ENCODE data around the gene COL25A1.

The COL25A1 gene

DNA sequence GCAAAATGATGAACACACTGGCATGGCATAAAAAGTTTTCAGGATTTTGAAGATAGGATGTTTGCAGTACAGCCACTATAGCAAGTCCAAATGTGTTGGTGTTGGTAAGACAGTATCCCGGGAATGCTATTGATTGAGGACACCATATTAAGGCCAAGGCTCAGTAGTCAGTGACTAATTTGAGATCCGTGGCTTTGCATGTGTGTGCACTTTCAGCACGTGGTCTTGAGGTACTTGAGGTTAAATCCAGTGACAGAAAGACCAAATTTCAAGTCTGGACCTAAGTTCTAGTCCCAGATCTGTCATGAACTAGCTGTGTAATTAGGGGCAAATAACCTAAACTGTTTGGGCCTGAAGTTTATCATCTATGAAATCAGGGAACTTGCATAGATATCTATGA lies 463.1 kb downstream of the COL25A1 start:
- DNase-seq, result no peak
- H3K4me3 ChIP-seq (ENCODE audit: control insufficient read depth in 1 of 7, extremely low read depth in 1 of 7, insufficient read depth in 4 of 7, low read depth in 2 of 7, low read length in 6 of 7), result no peak overlapping the region
- ChIA-PET POLR2A (no interaction called here), CTCF (no interaction called here)
- H3K4me1 ChIP-seq (ENCODE audit: control extremely low read depth in 1 of 4, control insufficient read depth in 4 of 4, insufficient read depth in 4 of 4, low read length in 3 of 4), result no peaks in the 10 kb centered on the region
- H3K9me3 ChIP-seq (ENCODE audit: control extremely low read depth in 1 of 5, control insufficient read depth in 4 of 5, insufficient read depth in 2 of 5, low read depth in 1 of 5, low read length in 4 of 5), result no peaks in the 10 kb centered on the region
- 95% methylated on average over 3 of the region's 3 CpGs for WGBS (ENCODE audit: insufficient coverage)
- H3K27ac ChIP-seq (ENCODE audit: insufficient read depth in 1 of 2, low read depth in 1 of 2, low read length in 2 of 2, poor library complexity in 1 of 2, severe bottlenecking in 2 of 2), result no peak overlapping the region
- H3K27me3 ChIP-seq (replicated peaks in 2 of 5; ENCODE audit: control insufficient read depth in 4 of 5, insufficient read depth in 5 of 5, low read length in 4 of 5), result peaks cover 0 to 2% (median 0%) of the 10 kb centered on the region in 5 experiments
- H3K36me3 ChIP-seq (ENCODE audit: control insufficient read depth in 4 of 4, insufficient read depth in 4 of 4, low read length in 3 of 4), result no peaks in the 10 kb centered on the region

DNA sequence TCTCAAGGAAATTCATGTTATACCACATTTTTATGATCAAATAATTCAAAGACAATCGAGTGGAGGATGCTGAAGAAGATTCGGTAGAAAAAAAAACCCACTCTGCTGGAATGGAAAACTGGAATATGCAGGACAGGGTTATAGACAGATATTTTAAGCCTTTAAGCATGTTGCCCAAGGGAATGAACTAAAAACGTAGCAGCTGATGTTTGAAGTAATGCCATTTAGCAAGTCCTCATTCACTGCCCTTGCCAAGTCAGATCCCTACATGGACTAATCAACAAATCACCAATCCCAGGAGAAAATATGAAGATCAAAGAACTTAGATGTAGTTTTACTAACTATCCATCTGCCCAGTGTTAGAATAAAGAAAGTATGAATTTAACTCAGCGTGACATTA lies 464.0 kb downstream of the COL25A1 start:
- no peaks in the 10 kb centered on the region for H3K36me3 ChIP-seq (ENCODE audit: control insufficient read depth in 4 of 4, insufficient read depth in 4 of 4, low read length in 3 of 4)
- H3K27me3 ChIP-seq (replicated peaks in 2 of 5; ENCODE audit: control insufficient read depth in 4 of 5, insufficient read depth in 5 of 5, low read length in 4 of 5), result peaks cover 0 to 8% (median 4%) of the 10 kb centered on the region in 5 experiments
- no peak overlapping the region for H3K4me3 ChIP-seq (ENCODE audit: control insufficient read depth in 1 of 7, extremely low read depth in 1 of 7, insufficient read depth in 4 of 7, low read depth in 2 of 7, low read length in 6 of 7)
- DNase-seq, result no peak
- H3K9me3 ChIP-seq (ENCODE audit: control extremely low read depth in 1 of 5, control insufficient read depth in 4 of 5, insufficient read depth in 2 of 5, low read depth in 1 of 5, low read length in 4 of 5), result no peaks in the 10 kb centered on the region
- H3K4me1 ChIP-seq (ENCODE audit: control extremely low read depth in 1 of 4, control insufficient read depth in 4 of 4, insufficient read depth in 4 of 4, low read length in 3 of 4), result no peaks in the 10 kb centered on the region
- WGBS (ENCODE audit: insufficient coverage), result 94% methylated on average over 2 of the region's 4 CpGs
- H3K27ac ChIP-seq (ENCODE audit: insufficient read depth in 1 of 2, low read depth in 1 of 2, low read length in 2 of 2, poor library complexity in 1 of 2, severe bottlenecking in 2 of 2), result no peak overlapping the region
- ChIA-PET POLR2A (no interaction called here), CTCF (interaction anchor here (2.5 kb wide), 1 partner anchor 455 kb away, joined by 8 read pairs; no protein-coding TSS in a partner anchor)

DNA sequence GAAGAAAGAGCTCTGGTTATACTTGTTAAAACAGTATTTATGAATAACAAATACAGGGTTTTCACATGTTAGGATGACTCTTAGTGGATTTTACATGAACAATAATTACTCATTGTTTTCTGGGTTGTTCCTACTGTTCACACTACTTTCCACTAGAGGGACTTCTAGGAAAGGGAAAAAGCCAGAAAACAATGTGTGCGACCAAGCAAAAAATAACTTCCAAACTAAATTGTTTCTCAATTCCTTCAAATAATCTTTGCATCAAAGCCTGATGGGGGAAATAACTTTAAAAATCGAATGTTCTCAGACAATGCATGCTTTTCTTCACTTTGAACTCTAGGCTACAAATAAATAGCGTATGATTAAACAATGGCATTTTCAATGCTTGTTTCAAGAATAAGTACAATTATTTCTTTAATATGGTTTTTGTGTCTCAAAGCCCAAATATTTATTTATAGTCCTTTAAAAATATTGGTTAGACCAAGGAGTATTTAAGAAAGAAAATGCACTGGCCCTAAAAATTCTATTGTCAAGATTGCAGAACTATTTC lies 467.5 kb downstream of the COL25A1 start:
- peaks cover 0 to 33% (median 13%) of the 10 kb centered on the region in 5 experiments for H3K27me3 ChIP-seq (replicated peaks in 2 of 5; ENCODE audit: control insufficient read depth in 4 of 5, insufficient read depth in 5 of 5, low read length in 4 of 5)
- no CpG with 5 or more reads among the region's 3 CpGs for WGBS (ENCODE audit: insufficient coverage)
- no peak overlapping the region for H3K4me3 ChIP-seq (ENCODE audit: control insufficient read depth in 1 of 7, extremely low read depth in 1 of 7, insufficient read depth in 4 of 7, low read depth in 2 of 7, low read length in 6 of 7)
- H3K27ac ChIP-seq (ENCODE audit: insufficient read depth in 1 of 2, low read depth in 1 of 2, low read length in 2 of 2, poor library complexity in 1 of 2, severe bottlenecking in 2 of 2), result no peak overlapping the region
- CTCF ChIA-PET, result interaction anchor here (0.9 to 2.5 kb wide), 8 partner anchors 287 to 578 kb away, joined by 3 to 20 read pairs (median 3); no protein-coding TSS in a partner anchor
- H3K36me3 ChIP-seq (ENCODE audit: control insufficient read depth in 4 of 4, insufficient read depth in 4 of 4, low read length in 3 of 4), result no peaks in the 10 kb centered on the region
- peak; percentile 29 to 64 (median 58) for DNase-seq
- POLR2A ChIA-PET, result no interaction called here
- H3K9me3 ChIP-seq (ENCODE audit: control extremely low read depth in 1 of 5, control insufficient read depth in 4 of 5, insufficient read depth in 2 of 5, low read depth in 1 of 5, low read length in 4 of 5), result no peaks in the 10 kb centered on the region
- H3K4me1 ChIP-seq (ENCODE audit: control extremely low read depth in 1 of 4, control insufficient read depth in 4 of 4, insufficient read depth in 4 of 4, low read length in 3 of 4), result no peaks in the 10 kb centered on the region

DNA sequence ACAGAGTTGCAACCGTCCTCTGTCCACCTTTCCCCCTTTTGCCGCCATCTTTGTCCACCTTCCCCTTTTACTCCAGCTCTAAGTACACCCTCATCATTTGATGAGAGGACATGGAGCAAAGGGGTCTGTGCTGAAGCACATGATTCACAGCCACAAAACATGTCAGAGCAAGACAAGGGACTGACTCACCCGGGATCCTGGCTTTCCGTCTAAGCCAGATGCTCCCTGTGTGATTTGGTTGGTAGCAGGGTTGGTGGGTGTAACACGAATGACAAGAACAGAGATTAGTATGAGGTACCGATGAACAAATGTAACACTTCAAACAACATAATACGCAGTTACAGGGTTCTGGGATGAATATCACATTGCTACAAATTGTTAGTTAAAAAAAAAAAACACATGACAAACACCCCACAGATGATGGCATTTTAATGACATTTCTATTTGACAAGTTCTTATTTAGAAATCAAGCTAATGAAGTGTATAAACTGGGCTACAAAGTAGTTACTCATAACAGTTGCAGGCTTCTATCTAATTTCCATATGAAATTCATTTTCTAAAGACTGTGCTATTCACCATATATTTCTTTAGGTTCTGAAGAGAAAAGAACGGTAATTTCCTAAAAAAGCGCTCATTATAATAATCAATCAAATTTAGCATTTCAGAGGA lies 468.2 kb downstream of the COL25A1 start:
- no peaks in the 10 kb centered on the region for H3K4me1 ChIP-seq (ENCODE audit: control extremely low read depth in 1 of 4, control insufficient read depth in 4 of 4, insufficient read depth in 4 of 4, low read length in 3 of 4)
- DNase-seq, result no peak
- H3K27ac ChIP-seq (ENCODE audit: insufficient read depth in 1 of 2, low read depth in 1 of 2, low read length in 2 of 2, poor library complexity in 1 of 2, severe bottlenecking in 2 of 2), result no peak overlapping the region
- ChIA-PET CTCF (interaction anchor here (0.9 to 2.5 kb wide), 11 partner anchors 72 to 579 kb away, joined by 3 to 20 read pairs (median 3); no protein-coding TSS in a partner anchor), POLR2A (no interaction called here)
- no CpG with 5 or more reads among the region's 9 CpGs for WGBS (ENCODE audit: insufficient coverage)
- no peaks in the 10 kb centered on the region for H3K9me3 ChIP-seq (ENCODE audit: control extremely low read depth in 1 of 5, control insufficient read depth in 4 of 5, insufficient read depth in 2 of 5, low read depth in 1 of 5, low read length in 4 of 5)
- no peaks in the 10 kb centered on the region for H3K36me3 ChIP-seq (ENCODE audit: control insufficient read depth in 4 of 4, insufficient read depth in 4 of 4, low read length in 3 of 4)
- peaks cover 0 to 40% (median 20%) of the 10 kb centered on the region in 5 experiments for H3K27me3 ChIP-seq (replicated peaks in 2 of 5; ENCODE audit: control insufficient read depth in 4 of 5, insufficient read depth in 5 of 5, low read length in 4 of 5)
- no peak overlapping the region for H3K4me3 ChIP-seq (ENCODE audit: control insufficient read depth in 1 of 7, extremely low read depth in 1 of 7, insufficient read depth in 4 of 7, low read depth in 2 of 7, low read length in 6 of 7)

DNA sequence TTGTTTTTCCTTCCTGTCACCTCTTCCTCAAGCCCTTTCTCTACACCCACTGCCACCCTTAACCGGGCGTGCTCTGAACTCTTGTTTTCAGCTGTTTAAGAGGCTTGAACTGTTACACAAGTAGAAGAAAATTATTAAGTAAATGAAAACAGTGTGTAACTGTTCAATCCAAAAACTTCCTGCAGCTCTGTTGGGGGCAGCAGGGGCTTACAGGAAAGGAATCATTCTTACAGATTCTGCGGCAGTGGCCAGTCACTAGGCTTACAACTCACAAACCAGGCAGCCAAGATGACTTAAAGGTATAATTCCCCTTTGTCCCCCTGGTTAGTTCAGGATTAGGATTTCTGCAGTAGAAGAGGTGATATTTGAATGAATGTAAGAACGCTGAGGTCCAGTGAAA lies 469.4 kb downstream of the COL25A1 start:
- ChIA-PET CTCF (interaction anchor here (0.9 to 2.5 kb wide), 7 partner anchors 73 to 578 kb away, joined by 3 to 20 read pairs (median 6); no protein-coding TSS in a partner anchor), POLR2A (no interaction called here)
- Histone ChIP-seq H3K4me1 (ENCODE audit: control extremely low read depth in 1 of 4, control insufficient read depth in 4 of 4, insufficient read depth in 4 of 4, low read length in 3 of 4) (no peaks in the 10 kb centered on the region), H3K27ac (ENCODE audit: insufficient read depth in 1 of 2, low read depth in 1 of 2, low read length in 2 of 2, poor library complexity in 1 of 2, severe bottlenecking in 2 of 2) (no peak overlapping the region), H3K9me3 (ENCODE audit: control extremely low read depth in 1 of 5, control insufficient read depth in 4 of 5, insufficient read depth in 2 of 5, low read depth in 1 of 5, low read length in 4 of 5) (no peaks in the 10 kb centered on the region), H3K27me3 (replicated peaks in 2 of 5; ENCODE audit: control insufficient read depth in 4 of 5, insufficient read depth in 5 of 5, low read length in 4 of 5) (peaks cover 0 to 45% (median 26%) of the 10 kb centered on the region in 5 experiments), H3K36me3 (ENCODE audit: control insufficient read depth in 4 of 4, insufficient read depth in 4 of 4, low read length in 3 of 4) (no peaks in the 10 kb centered on the region), H3K4me3 (ENCODE audit: control insufficient read depth in 1 of 7, extremely low read depth in 1 of 7, insufficient read depth in 4 of 7, low read depth in 2 of 7, low read length in 6 of 7) (no peak overlapping the region)
- no peak for DNase-seq
- no CpG with 5 or more reads among the region's 4 CpGs for WGBS (ENCODE audit: insufficient coverage)

DNA sequence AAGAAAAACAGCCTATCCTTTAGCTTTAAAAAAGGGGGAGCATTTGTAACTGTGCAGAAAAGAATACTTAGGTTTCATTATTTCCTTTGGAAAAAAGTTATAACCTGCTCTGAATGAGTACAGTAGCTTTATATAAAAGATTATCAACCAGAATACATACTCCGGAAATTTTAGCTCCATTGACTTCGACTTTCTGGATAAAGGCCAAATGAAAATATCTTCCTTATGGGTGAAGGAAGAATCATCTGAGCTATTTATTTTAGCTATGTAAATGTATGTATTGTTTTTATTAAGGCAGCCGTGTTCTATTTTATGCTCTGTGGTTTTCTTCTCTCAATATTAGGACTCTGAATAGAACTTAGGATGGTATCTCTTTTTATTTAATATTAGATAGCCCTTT lies 470.6 kb downstream of the COL25A1 start:
- Histone ChIP-seq H3K4me3 (ENCODE audit: control insufficient read depth in 1 of 7, extremely low read depth in 1 of 7, insufficient read depth in 4 of 7, low read depth in 2 of 7, low read length in 6 of 7) (no peak overlapping the region), H3K9me3 (ENCODE audit: control extremely low read depth in 1 of 5, control insufficient read depth in 4 of 5, insufficient read depth in 2 of 5, low read depth in 1 of 5, low read length in 4 of 5) (no peaks in the 10 kb centered on the region), H3K27me3 (replicated peaks in 2 of 5; ENCODE audit: control insufficient read depth in 4 of 5, insufficient read depth in 5 of 5, low read length in 4 of 5) (peaks cover 0 to 50% (median 30%) of the 10 kb centered on the region in 5 experiments), H3K36me3 (ENCODE audit: control insufficient read depth in 4 of 4, insufficient read depth in 4 of 4, low read length in 3 of 4) (no peaks in the 10 kb centered on the region), H3K4me1 (ENCODE audit: control extremely low read depth in 1 of 4, control insufficient read depth in 4 of 4, insufficient read depth in 4 of 4, low read length in 3 of 4) (no peaks in the 10 kb centered on the region), H3K27ac (ENCODE audit: insufficient read depth in 1 of 2, low read depth in 1 of 2, low read length in 2 of 2, poor library complexity in 1 of 2, severe bottlenecking in 2 of 2) (no peak overlapping the region)
- DNase-seq, result no peak
- WGBS (ENCODE audit: insufficient coverage), result no CpG with 5 or more reads among the region's 3 CpGs
- POLR2A ChIA-PET, result no interaction called here
- CTCF ChIA-PET, result interaction anchor here (1.0 kb wide), 1 partner anchor 574 kb away, joined by 3 read pairs; no protein-coding TSS in a partner anchor

DNA sequence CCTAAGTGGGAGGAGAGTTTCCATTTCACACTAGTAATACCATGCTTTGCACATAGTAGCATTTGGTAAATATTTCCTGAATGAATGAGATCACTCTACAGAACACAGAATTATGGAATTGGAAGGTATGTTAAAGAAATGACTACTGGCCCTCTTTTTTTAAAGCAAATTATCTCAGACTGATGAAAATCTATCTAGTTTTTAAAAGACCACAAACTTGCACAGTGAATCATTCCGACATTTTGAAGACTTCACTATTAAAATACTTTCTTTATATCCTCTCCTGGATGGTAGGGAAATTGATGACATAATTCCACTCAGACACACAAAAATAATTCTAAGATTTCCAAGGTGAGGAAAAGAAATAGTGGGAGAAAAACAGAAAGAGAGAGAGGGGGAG lies 471.2 kb downstream of the COL25A1 start:
- Histone ChIP-seq H3K27ac (ENCODE audit: insufficient read depth in 1 of 2, low read depth in 1 of 2, low read length in 2 of 2, poor library complexity in 1 of 2, severe bottlenecking in 2 of 2) (no peak overlapping the region), H3K9me3 (ENCODE audit: control extremely low read depth in 1 of 5, control insufficient read depth in 4 of 5, insufficient read depth in 2 of 5, low read depth in 1 of 5, low read length in 4 of 5) (no peaks in the 10 kb centered on the region), H3K4me1 (ENCODE audit: control extremely low read depth in 1 of 4, control insufficient read depth in 4 of 4, insufficient read depth in 4 of 4, low read length in 3 of 4) (no peaks in the 10 kb centered on the region), H3K4me3 (ENCODE audit: control insufficient read depth in 1 of 7, extremely low read depth in 1 of 7, insufficient read depth in 4 of 7, low read depth in 2 of 7, low read length in 6 of 7) (no peak overlapping the region), H3K36me3 (ENCODE audit: control insufficient read depth in 4 of 4, insufficient read depth in 4 of 4, low read length in 3 of 4) (no peaks in the 10 kb centered on the region), H3K27me3 (replicated peaks in 2 of 5; ENCODE audit: control insufficient read depth in 4 of 5, insufficient read depth in 5 of 5, low read length in 4 of 5) (peaks cover 0 to 53% (median 32%) of the 10 kb centered on the region in 5 experiments)
- no peak for DNase-seq
- POLR2A ChIA-PET, result no interaction called here
- WGBS (ENCODE audit: insufficient coverage), result no CpG with 5 or more reads among the region's 1 CpG
- CTCF ChIA-PET, result interaction anchor here (1.0 kb wide), 1 partner anchor 575 kb away, joined by 3 read pairs; no protein-coding TSS in a partner anchor

All from common myeloid progenitor, CD34-positive (primary cell).